K562 (cell line): ENCODE results near the gene SLC16A14. TPM values are rescaled to one million over a fixed set of nuclear protein-coding genes. Genes with fewer than 3 reads are reported as not detected.

Experiments used
- ESRRA ChIP-seq: fragments of 450-650 bp; IDR thresholded peaks from 2 replicates; pipeline ENCODE4 v1.6.1; 2014; ENCODE audit warnings: low read depth, mild to moderate bottlenecking, moderate library complexity, borderline replicate concordance
- polyA plus RNA-seq, 8 experiments: library from polyadenylated mRNA; depleted of rRNA in 4 of 8; stranded (reverse) in 5 of 8; unstranded in 3 of 8; fragments of >200 nt; fragmentation: Nextera tagmentation in 2 of 8; fragmentation: Illumina TruSeq in 1 of 8; extraction: Ambion mirVana in 2 of 8; extraction: Trizol in 1 of 8; gene quantifications; 2 replicates each; pipeline versions ENCODE4 v1.2.1 to v1.2.3, GENCODE V29; 2011 to 2014; ENCODE audit warnings: inconsistent platforms in 1 of 8, missing spikeins in 1 of 8
- total RNA-seq, 7 experiments: library from RNA; depleted of rRNA in 6 of 7; stranded (reverse); fragments of >200 nt in 6 of 7; fragmentation: Illumina TruSeq in 2 of 7; extraction: Trizol in 2 of 7; gene quantifications; 2 replicates each; pipeline versions ENCODE4 v1.2.1 to v1.2.3, GENCODE V29; 2011 to 2021; ENCODE audit warnings: low replicate concordance in 1 of 7
- TF ChIP-seq, protein P1 (sequence below), 2 experiments: fragments of 450-650 bp in 1 of 2; sonication (generic) in 1 of 2; formaldehyde crosslinking in 1 of 2; IDR thresholded peaks; 2 replicates each; pipeline versions ENCODE4 v1.7.1 to v1.9.0; 2016 to 2022; ENCODE audit warnings: inconsistent platforms in 1 of 2, mild to moderate bottlenecking in 1 of 2, missing genetic modification reagents in 1 of 2

Gene SLC16A14
- total and polyA plus RNA-seq, 9 of the 15 experiments (the other 6 are each of a cell fraction or from before 2014, with no cell fraction given), result not detected

DNA sequence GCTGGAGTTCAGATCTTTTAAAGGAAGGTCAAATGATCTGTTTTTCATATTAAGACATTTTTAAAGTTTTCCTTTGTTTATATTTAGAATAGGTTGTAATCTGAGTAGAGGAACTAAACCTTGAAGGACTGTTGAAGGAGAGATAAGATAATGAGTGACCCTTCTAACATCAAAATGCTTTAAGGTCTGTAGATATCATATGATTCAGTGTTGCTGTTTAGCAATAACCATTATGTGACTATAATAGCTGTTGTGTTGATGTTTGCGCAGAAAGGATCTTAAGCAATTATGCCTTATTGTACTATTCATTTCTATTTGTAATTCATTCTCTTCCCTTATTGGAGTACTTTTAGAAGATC lies 60.0 kb downstream of the SLC16A14 start (continued):
- TF ChIP-seq, protein P1, sequence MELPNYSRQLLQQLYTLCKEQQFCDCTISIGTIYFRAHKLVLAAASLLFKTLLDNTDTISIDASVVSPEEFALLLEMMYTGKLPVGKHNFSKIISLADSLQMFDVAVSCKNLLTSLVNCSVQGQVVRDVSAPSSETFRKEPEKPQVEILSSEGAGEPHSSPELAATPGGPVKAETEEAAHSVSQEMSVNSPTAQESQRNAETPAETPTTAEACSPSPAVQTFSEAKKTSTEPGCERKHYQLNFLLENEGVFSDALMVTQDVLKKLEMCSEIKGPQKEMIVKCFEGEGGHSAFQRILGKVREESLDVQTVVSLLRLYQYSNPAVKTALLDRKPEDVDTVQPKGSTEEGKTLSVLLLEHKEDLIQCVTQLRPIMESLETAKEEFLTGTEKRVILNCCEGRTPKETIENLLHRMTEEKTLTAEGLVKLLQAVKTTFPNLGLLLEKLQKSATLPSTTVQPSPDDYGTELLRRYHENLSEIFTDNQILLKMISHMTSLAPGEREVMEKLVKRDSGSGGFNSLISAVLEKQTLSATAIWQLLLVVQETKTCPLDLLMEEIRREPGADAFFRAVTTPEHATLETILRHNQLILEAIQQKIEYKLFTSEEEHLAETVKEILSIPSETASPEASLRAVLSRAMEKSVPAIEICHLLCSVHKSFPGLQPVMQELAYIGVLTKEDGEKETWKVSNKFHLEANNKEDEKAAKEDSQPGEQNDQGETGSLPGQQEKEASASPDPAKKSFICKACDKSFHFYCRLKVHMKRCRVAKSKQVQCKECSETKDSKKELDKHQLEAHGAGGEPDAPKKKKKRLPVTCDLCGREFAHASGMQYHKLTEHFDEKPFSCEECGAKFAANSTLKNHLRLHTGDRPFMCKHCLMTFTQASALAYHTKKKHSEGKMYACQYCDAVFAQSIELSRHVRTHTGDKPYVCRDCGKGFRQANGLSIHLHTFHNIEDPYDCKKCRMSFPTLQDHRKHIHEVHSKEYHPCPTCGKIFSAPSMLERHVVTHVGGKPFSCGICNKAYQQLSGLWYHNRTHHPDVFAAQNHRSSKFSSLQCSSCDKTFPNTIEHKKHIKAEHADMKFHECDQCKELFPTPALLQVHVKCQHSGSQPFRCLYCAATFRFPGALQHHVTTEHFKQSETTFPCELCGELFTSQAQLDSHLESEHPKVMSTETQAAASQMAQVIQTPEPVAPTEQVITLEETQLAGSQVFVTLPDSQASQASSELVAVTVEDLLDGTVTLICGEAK (IDR thresholded peaks at IDR 0.05), result no peak
- TF ChIP-seq, protein P1 (CRISPR knock-in tag; IDR thresholded peaks at IDR 0.05), result no peak
- peak; percentile 62 for TF ChIP-seq ESRRA
